Hepatocyte (in vitro differentiated cells): ENCODE results near the gene RIT2. TPM values are rescaled to one million over a fixed set of nuclear protein-coding genes. Genes with fewer than 3 reads are reported as not detected.

Experiments
- DNase-seq: peaks from one replicate; pipeline ENCODE4 v3.0.0-alpha.2; 2016; ENCODE audit warnings: low spot score
- H2AFZ ChIP-seq: fragments of 200-600 bp; sonication (generic); 2 replicates; pipeline ENCODE4 v1.6.0; 2016; ENCODE audit warnings: antibody characterized with exemption, mild to moderate bottlenecking
- H3K27ac ChIP-seq: fragments of 200-600 bp; sonication (generic); 2 replicates; pipeline ENCODE4 v1.5.1; 2016; ENCODE audit warnings: mild to moderate bottlenecking
- H3K27me3 ChIP-seq: fragments of 200-600 bp; sonication (generic); 2 replicates; pipeline ENCODE4 v1.6.1; 2016
- H3K36me3 ChIP-seq: fragments of 200-600 bp; sonication (generic); replicated peaks from 2 replicates; pipeline ENCODE4 v1.5.1; 2016; ENCODE audit warnings: low read depth; ENCODE audit not compliant: insufficient read depth
- H3K4me1 ChIP-seq: fragments of 200-600 bp; sonication (generic); 2 replicates; pipeline ENCODE4 v1.5.1; 2016; ENCODE audit warnings: mild to moderate bottlenecking, moderate library complexity; ENCODE audit not compliant: insufficient read depth
- H3K4me2 ChIP-seq: fragments of 200-600 bp; sonication (generic); 2 replicates; pipeline ENCODE4 v1.6.0; 2016
- H3K4me3 ChIP-seq: fragments of 200-600 bp; sonication (generic); 2 replicates; pipeline ENCODE4 v1.5.1; 2016; ENCODE audit warnings: mild to moderate bottlenecking
- H3K79me2 ChIP-seq: fragments of 200-600 bp; sonication (generic); 2 replicates; pipeline ENCODE4 v1.6.0; 2017; ENCODE audit warnings: mild to moderate bottlenecking
- H3K9me2 ChIP-seq: fragments of 200-600 bp; sonication (generic); replicated peaks from 2 replicates; pipeline ENCODE4 v1.6.0; 2017; ENCODE audit warnings: mild to moderate bottlenecking; ENCODE audit not compliant: insufficient read depth
- H3K9me3 ChIP-seq: fragments of 200-600 bp; sonication (generic); 2 replicates; pipeline ENCODE4 v1.5.1; 2016; ENCODE audit warnings: low read depth, mild to moderate bottlenecking
- H4K20me1 ChIP-seq: fragments of 200-600 bp; sonication (generic); 2 replicates; pipeline ENCODE4 v1.6.0; 2016; ENCODE audit warnings: mild to moderate bottlenecking; ENCODE audit not compliant: insufficient read depth, poor library complexity, severe bottlenecking
- EZH2 ChIP-seq: fragments of 200-600 bp; sonication (generic); IDR thresholded peaks from 2 replicates; pipeline ENCODE4 v1.6.1; 2016; ENCODE audit warnings: antibody characterized with exemption, mild to moderate bottlenecking, borderline replicate concordance
- EZH2phosphoT487 ChIP-seq: fragments of 200-600 bp; sonication (generic); IDR thresholded peaks from one replicate; pipeline ENCODE4 v1.6.1; 2018; ENCODE audit warnings: antibody characterized with exemption, mild to moderate bottlenecking, low read depth, moderate library complexity; ENCODE audit not compliant: unreplicated experiment, severe bottlenecking
- WGBS: methylation state at CpG from one replicate; pipeline ENCODE4 v1.1.6; 2016; ENCODE audit warnings: low lambda C conversion rate; ENCODE audit errors: missing lambda C conversion rate; 5-methylcytosine and 5-hydroxymethylcytosine counted together
- polyA plus RNA-seq: library from polyadenylated mRNA; unstranded; fragments of >200 nt; fragmentation: Nextera tagmentation; extraction: Ambion mirVana; gene quantifications from 2 replicates; pipeline ENCODE4 v1.2.1, GENCODE V29; 2016
- total RNA-seq: library from RNA; depleted of rRNA; stranded (reverse); fragments of >200 nt; gene quantifications from 2 replicates; pipeline ENCODE4 v1.2.3, GENCODE V29; 2014
- TF ChIP-seq, protein P1 (sequence below): fragments of 200-600 bp; sonication (generic); IDR thresholded peaks from 2 replicates; pipeline ENCODE4 v1.5.1; 2016; ENCODE audit warnings: antibody characterized with exemption, mild to moderate bottlenecking; ENCODE audit not compliant: poor library complexity

The RIT2 gene
- total and polyA plus RNA-seq, 2 experiments from 2014 or later: not detected

DNA sequence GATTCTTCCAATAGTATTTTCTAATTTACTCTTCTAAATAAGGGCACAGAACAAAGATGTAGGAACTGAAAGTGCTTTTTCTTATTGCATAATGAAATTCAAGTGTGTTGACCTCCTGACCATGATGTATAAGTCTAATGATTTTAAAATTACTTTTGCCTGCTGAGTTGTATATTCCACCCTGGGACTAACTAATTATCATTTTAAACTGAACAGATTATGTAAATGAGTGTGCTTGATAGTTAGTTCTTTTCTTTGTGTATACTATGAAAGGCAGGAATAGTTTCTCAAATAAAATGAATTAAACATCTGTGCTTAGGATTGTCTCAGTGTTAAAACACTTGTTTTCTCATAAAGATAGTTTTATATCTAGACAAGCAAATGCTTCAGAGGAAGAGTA is 284.5 kb downstream of the RIT2 start:
- DNase-seq: no peak
- Histone ChIP-seq H4K20me1 (no peaks in the 10 kb centered on the region), H3K79me2 (no peaks in the 10 kb centered on the region), H3K9me3 (no peaks in the 10 kb centered on the region), H3K27ac (no peak overlapping the region), H3K4me2 (no peak overlapping the region), H3K36me3 (no peaks in the 10 kb centered on the region), H3K4me1 (no peaks in the 10 kb centered on the region), H3K27me3 (no peaks in the 10 kb centered on the region), H3K4me3 (no peak overlapping the region), H3K9me2 (no peaks in the 10 kb centered on the region), H2AFZ (no peak overlapping the region)
- TF ChIP-seq, protein P1, sequence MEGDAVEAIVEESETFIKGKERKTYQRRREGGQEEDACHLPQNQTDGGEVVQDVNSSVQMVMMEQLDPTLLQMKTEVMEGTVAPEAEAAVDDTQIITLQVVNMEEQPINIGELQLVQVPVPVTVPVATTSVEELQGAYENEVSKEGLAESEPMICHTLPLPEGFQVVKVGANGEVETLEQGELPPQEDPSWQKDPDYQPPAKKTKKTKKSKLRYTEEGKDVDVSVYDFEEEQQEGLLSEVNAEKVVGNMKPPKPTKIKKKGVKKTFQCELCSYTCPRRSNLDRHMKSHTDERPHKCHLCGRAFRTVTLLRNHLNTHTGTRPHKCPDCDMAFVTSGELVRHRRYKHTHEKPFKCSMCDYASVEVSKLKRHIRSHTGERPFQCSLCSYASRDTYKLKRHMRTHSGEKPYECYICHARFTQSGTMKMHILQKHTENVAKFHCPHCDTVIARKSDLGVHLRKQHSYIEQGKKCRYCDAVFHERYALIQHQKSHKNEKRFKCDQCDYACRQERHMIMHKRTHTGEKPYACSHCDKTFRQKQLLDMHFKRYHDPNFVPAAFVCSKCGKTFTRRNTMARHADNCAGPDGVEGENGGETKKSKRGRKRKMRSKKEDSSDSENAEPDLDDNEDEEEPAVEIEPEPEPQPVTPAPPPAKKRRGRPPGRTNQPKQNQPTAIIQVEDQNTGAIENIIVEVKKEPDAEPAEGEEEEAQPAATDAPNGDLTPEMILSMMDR: no peak
- TF ChIP-seq EZH2 (no peak), EZH2phosphoT487 (no peak)

DNA sequence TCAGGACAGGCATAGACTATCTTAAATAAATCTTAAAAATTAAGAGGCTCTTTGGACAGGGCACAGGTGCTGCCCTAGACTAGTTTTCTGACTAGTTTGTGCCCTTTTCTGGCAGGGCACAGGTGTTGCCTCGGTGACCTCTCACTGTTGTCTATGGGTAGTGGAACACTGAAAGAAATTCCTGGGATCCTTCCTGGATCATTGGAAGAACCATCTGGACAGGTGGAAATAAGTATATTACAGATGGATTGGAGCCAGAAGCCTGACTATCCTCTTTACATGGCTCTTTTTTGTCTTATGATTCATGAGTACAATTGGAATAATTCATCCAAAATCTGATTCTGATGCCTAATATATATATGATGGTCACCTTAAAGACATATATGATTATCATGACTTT is 286.6 kb downstream of the RIT2 start:
- 100% methylated on average over 1 of the region's 1 CpG for whole genome bisulfite sequencing
- TF ChIP-seq EZH2 (no peak), EZH2phosphoT487 (no peak)
- TF ChIP-seq, protein P1: no peak

DNA sequence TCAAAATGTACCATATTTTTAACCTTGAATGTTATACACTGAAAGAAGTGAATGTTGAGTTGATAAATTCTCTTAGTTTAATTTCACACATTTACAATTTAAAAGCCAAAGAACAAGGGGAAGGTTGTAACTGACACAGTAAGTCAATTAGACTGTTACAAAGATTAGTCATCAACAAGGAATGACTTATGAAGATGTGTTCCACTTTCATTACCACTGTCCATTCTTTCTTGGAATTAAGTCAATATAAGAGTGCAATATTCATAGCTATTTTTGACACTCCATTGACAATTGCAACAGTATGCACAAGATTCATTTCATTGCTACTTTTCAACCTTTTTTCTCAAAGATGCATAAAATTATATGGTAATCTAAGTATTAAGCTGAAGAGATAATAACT is 291.3 kb downstream of the RIT2 start:
- Histone ChIP-seq H3K36me3 (no peaks in the 10 kb centered on the region), H3K27me3 (no peaks in the 10 kb centered on the region), H3K4me1 (no peaks in the 10 kb centered on the region), H2AFZ (no peak overlapping the region), H3K79me2 (no peaks in the 10 kb centered on the region), H4K20me1 (no peaks in the 10 kb centered on the region), H3K9me3 (no peaks in the 10 kb centered on the region), H3K9me2 (no peaks in the 10 kb centered on the region), H3K27ac (no peak overlapping the region), H3K4me3 (no peak overlapping the region), H3K4me2 (no peak overlapping the region)
- TF ChIP-seq, protein P1: no peak
- TF ChIP-seq EZH2phosphoT487 (no peak), EZH2 (no peak)
- no peak for DNase-seq

More for the DNA sequence above, 286.6 kb downstream of the RIT2 start:
- no peak overlapping the region for H3K4me2 ChIP-seq
- H3K9me2 ChIP-seq: no peaks in the 10 kb centered on the region
- H3K4me1 ChIP-seq: no peaks in the 10 kb centered on the region
- no peaks in the 10 kb centered on the region for H3K36me3 ChIP-seq
- no peaks in the 10 kb centered on the region for H3K27me3 ChIP-seq
- H3K27ac ChIP-seq: no peak overlapping the region
- DNase-seq: no peak
- no peaks in the 10 kb centered on the region for H3K9me3 ChIP-seq
- H3K79me2 ChIP-seq: no peaks in the 10 kb centered on the region
- H3K4me3 ChIP-seq: no peak overlapping the region
- H2AFZ ChIP-seq: no peak overlapping the region
- no peaks in the 10 kb centered on the region for H4K20me1 ChIP-seq

DNA sequence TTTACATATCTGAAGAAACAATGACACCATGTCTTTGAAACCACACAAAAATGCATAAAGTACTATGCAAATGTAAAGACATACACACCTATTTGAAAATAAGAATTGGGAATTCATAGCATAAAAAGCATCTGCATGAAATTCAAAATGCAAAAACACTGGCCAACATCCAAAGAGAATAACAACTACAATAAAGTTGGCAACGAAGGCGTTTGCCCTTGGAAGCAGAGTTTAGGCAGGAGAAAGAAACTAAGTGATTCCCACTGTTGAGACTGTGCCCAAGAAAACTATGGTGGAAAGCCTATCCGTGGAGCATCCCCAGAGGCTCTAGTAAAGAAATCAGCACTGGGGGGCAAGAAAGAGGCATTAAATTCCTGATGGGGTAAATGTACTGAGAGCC is 292.8 kb downstream of the RIT2 start:
- Histone ChIP-seq H4K20me1 (no peaks in the 10 kb centered on the region), H3K4me1 (no peaks in the 10 kb centered on the region), H3K36me3 (no peaks in the 10 kb centered on the region), H3K9me2 (no peaks in the 10 kb centered on the region), H3K4me3 (no peak overlapping the region), H3K4me2 (no peak overlapping the region), H3K79me2 (no peaks in the 10 kb centered on the region), H3K9me3 (no peaks in the 10 kb centered on the region), H2AFZ (no peak overlapping the region), H3K27me3 (no peaks in the 10 kb centered on the region), H3K27ac (no peak overlapping the region)
- WGBS: 80% methylated on average over 3 of the region's 3 CpGs
- no peak for TF ChIP-seq EZH2
- no peak for TF ChIP-seq EZH2phosphoT487
- TF ChIP-seq, protein P1: no peak
- no peak for DNase-seq
